ENCODE data around the gene FAM83F.
"Not testable (repeated sequence)": the region's sequence is repeated elsewhere in the genome, so short reads cannot be mapped to it uniquely, and the experiment has no call there.

Gene FAM83F

GRCh38 chr22:40019100-40019499 is 24.3 kb downstream of the FAM83F start:
- Histone ChIP-seq H3K79me2 (ENCODE audit: control insufficient read depth, insufficient read depth, low read length, unreplicated experiment) (no peaks in the 10 kb centered on the region), H3K36me3 (ENCODE audit: insufficient read depth, low read length) (no peaks in the 10 kb centered on the region), H3K27ac (ENCODE audit: low read depth, low read length) (no peak overlapping the region), H2AFZ (ENCODE audit: low read length, unreplicated experiment) (no peak overlapping the region), H3K4me1 (ENCODE audit: control insufficient read depth, insufficient read depth, low read length, unreplicated experiment) (no peaks in the 10 kb centered on the region), H3K27me3 (ENCODE audit: insufficient read depth, low read length) (peaks cover 7% of the 10 kb centered on the region), H3K4me3 (ENCODE audit: low read depth, low read length) (no peak overlapping the region)

GRCh38 chr22:40020956-40021355 is 26.2 kb downstream of the FAM83F start:
- Histone ChIP-seq H2AFZ (ENCODE audit: low read length, unreplicated experiment) (no peak overlapping the region), H3K27ac (ENCODE audit: low read depth, low read length) (no peak overlapping the region), H3K27me3 (ENCODE audit: insufficient read depth, low read length) (0 out of 2 replicates have a peak, but pooled peaks cover 4% of the 10 kb centered on the region), H3K4me3 (ENCODE audit: low read depth, low read length) (no peak overlapping the region), H3K79me2 (ENCODE audit: control insufficient read depth, insufficient read depth, low read length, unreplicated experiment) (no peaks in the 10 kb centered on the region), H3K36me3 (ENCODE audit: insufficient read depth, low read length) (no peaks in the 10 kb centered on the region), H3K4me1 (ENCODE audit: control insufficient read depth, insufficient read depth, low read length, unreplicated experiment) (no peaks in the 10 kb centered on the region)

GRCh38 chr22:40021401-40022000 is 26.7 kb downstream of the FAM83F start:
- H3K4me3 ChIP-seq (ENCODE audit: low read depth, low read length), result no peak overlapping the region
- H2AFZ ChIP-seq (ENCODE audit: low read length, unreplicated experiment), result no peak overlapping the region
- no peaks in the 10 kb centered on the region for H3K36me3 ChIP-seq (ENCODE audit: insufficient read depth, low read length)
- no peaks in the 10 kb centered on the region for H3K79me2 ChIP-seq (ENCODE audit: control insufficient read depth, insufficient read depth, low read length, unreplicated experiment)
- H3K4me1 ChIP-seq (ENCODE audit: control insufficient read depth, insufficient read depth, low read length, unreplicated experiment), result no peaks in the 10 kb centered on the region
- H3K27ac ChIP-seq (ENCODE audit: low read depth, low read length), result no peak overlapping the region
- 0 out of 2 replicates have a peak, but pooled peaks cover 4% of the 10 kb centered on the region for H3K27me3 ChIP-seq (ENCODE audit: insufficient read depth, low read length)

- H3K4me3 ChIP-seq (ENCODE audit: low read depth, low read length), result no peak overlapping the region
- 0 out of 2 replicates have a peak, but pooled peaks cover 4% of the 10 kb centered on the region for H3K27me3 ChIP-seq (ENCODE audit: insufficient read depth, low read length)
- no peak overlapping the region for H3K27ac ChIP-seq (ENCODE audit: low read depth, low read length)
- no peaks in the 10 kb centered on the region for H3K36me3 ChIP-seq (ENCODE audit: insufficient read depth, low read length)
- H3K4me1 ChIP-seq (ENCODE audit: control insufficient read depth, insufficient read depth, low read length, unreplicated experiment), result no peaks in the 10 kb centered on the region
- H2AFZ ChIP-seq (ENCODE audit: low read length, unreplicated experiment), result no peak overlapping the region
- H3K79me2 ChIP-seq (ENCODE audit: control insufficient read depth, insufficient read depth, low read length, unreplicated experiment), result no peaks in the 10 kb centered on the region
Observed at GRCh38 chr22:40022536-40023240, 27.9 kb downstream of the FAM83F start.

- 0 out of 2 replicates have a peak, but pooled peaks cover 4% of the 10 kb centered on the region for H3K27me3 ChIP-seq (ENCODE audit: insufficient read depth, low read length)
- no peak overlapping the region for H3K4me3 ChIP-seq (ENCODE audit: low read depth, low read length)
- H3K27ac ChIP-seq (ENCODE audit: low read depth, low read length), result no peak overlapping the region
- H3K79me2 ChIP-seq (ENCODE audit: control insufficient read depth, insufficient read depth, low read length, unreplicated experiment), result no peaks in the 10 kb centered on the region
- H3K4me1 ChIP-seq (ENCODE audit: control insufficient read depth, insufficient read depth, low read length, unreplicated experiment), result no peaks in the 10 kb centered on the region
- H2AFZ ChIP-seq (ENCODE audit: low read length, unreplicated experiment), result no peak overlapping the region
- no peaks in the 10 kb centered on the region for H3K36me3 ChIP-seq (ENCODE audit: insufficient read depth, low read length)
Observed at GRCh38 chr22:40023341-40023841, 28.6 kb downstream of the FAM83F start.

- H2AFZ ChIP-seq (ENCODE audit: low read length, unreplicated experiment), result no peak overlapping the region
- no peaks in the 10 kb centered on the region for H3K36me3 ChIP-seq (ENCODE audit: insufficient read depth, low read length)
- 0 out of 2 replicates have a peak, but pooled peaks cover 4% of the 10 kb centered on the region for H3K27me3 ChIP-seq (ENCODE audit: insufficient read depth, low read length)
- H3K79me2 ChIP-seq (ENCODE audit: control insufficient read depth, insufficient read depth, low read length, unreplicated experiment), result no peaks in the 10 kb centered on the region
- no peaks in the 10 kb centered on the region for H3K4me1 ChIP-seq (ENCODE audit: control insufficient read depth, insufficient read depth, low read length, unreplicated experiment)
- no peak overlapping the region for H3K4me3 ChIP-seq (ENCODE audit: low read depth, low read length)
- no peak overlapping the region for H3K27ac ChIP-seq (ENCODE audit: low read depth, low read length)
Observed at GRCh38 chr22:40024201-40025061, 29.7 kb downstream of the FAM83F start.

GRCh38 chr22:40025062-40025379 is 30.3 kb downstream of the FAM83F start:
- H3K27me3 ChIP-seq (ENCODE audit: insufficient read depth, low read length); H3K4me1 ChIP-seq (ENCODE audit: control insufficient read depth, insufficient read depth, low read length, unreplicated experiment); H3K36me3 ChIP-seq (ENCODE audit: insufficient read depth, low read length); H3K27ac ChIP-seq (ENCODE audit: low read depth, low read length); H2AFZ ChIP-seq (ENCODE audit: low read length, unreplicated experiment); H3K79me2 ChIP-seq (ENCODE audit: control insufficient read depth, insufficient read depth, low read length, unreplicated experiment); H3K4me3 ChIP-seq (ENCODE audit: low read depth, low read length): not testable (repeated sequence)

- Histone ChIP-seq H3K4me1 (ENCODE audit: control insufficient read depth, insufficient read depth, low read length, unreplicated experiment) (no peaks in the 10 kb centered on the region), H2AFZ (ENCODE audit: low read length, unreplicated experiment) (no peak overlapping the region), H3K27ac (ENCODE audit: low read depth, low read length) (no peak overlapping the region), H3K79me2 (ENCODE audit: control insufficient read depth, insufficient read depth, low read length, unreplicated experiment) (no peaks in the 10 kb centered on the region), H3K4me3 (ENCODE audit: low read depth, low read length) (no peak overlapping the region), H3K36me3 (ENCODE audit: insufficient read depth, low read length) (no peaks in the 10 kb centered on the region), H3K27me3 (ENCODE audit: insufficient read depth, low read length) (0 out of 2 replicates have a peak, but pooled peaks cover 4% of the 10 kb centered on the region)
Observed at GRCh38 chr22:40025856-40026255, 31.1 kb downstream of the FAM83F start.

GRCh38 chr22:40026641-40027040 is 31.9 kb downstream of the FAM83F start:
- H2AFZ ChIP-seq (ENCODE audit: low read length, unreplicated experiment), result no peak overlapping the region
- H3K27ac ChIP-seq (ENCODE audit: low read depth, low read length), result no peak overlapping the region
- no peak overlapping the region for H3K4me3 ChIP-seq (ENCODE audit: low read depth, low read length)
- no peaks in the 10 kb centered on the region for H3K79me2 ChIP-seq (ENCODE audit: control insufficient read depth, insufficient read depth, low read length, unreplicated experiment)
- H3K27me3 ChIP-seq (ENCODE audit: insufficient read depth, low read length), result 0 out of 2 replicates have a peak, but pooled peaks cover 4% of the 10 kb centered on the region
- H3K36me3 ChIP-seq (ENCODE audit: insufficient read depth, low read length), result no peaks in the 10 kb centered on the region
- H3K4me1 ChIP-seq (ENCODE audit: control insufficient read depth, insufficient read depth, low read length, unreplicated experiment), result peaks cover 4% of the 10 kb centered on the region

- no peak overlapping the region for H3K4me3 ChIP-seq (ENCODE audit: low read depth, low read length)
- peaks cover 9% of the 10 kb centered on the region for H3K4me1 ChIP-seq (ENCODE audit: control insufficient read depth, insufficient read depth, low read length, unreplicated experiment)
- H3K36me3 ChIP-seq (ENCODE audit: insufficient read depth, low read length), result no peaks in the 10 kb centered on the region
- H3K27me3 ChIP-seq (ENCODE audit: insufficient read depth, low read length), result 0 out of 2 replicates have a peak, but pooled peaks cover 4% of the 10 kb centered on the region
- no peak overlapping the region for H3K27ac ChIP-seq (ENCODE audit: low read depth, low read length)
- no peaks in the 10 kb centered on the region for H3K79me2 ChIP-seq (ENCODE audit: control insufficient read depth, insufficient read depth, low read length, unreplicated experiment)
- no peak overlapping the region for H2AFZ ChIP-seq (ENCODE audit: low read length, unreplicated experiment)
Observed at GRCh38 chr22:40027191-40028097, 32.7 kb downstream of the FAM83F start.
